Transverse colon (tissue), 3 donors: ENCODE results near the gene PROX2.

Experiments
- CTCF ChIP-seq, 5 experiments: fragments of 200-600 bp in 3 of 5; fragments of 450-650 bp in 2 of 5; sonication (generic) in 3 of 5; IDR thresholded peaks; 1 replicate in 2 of 5; 2 replicates in 3 of 5; pipeline ENCODE4 v1.5.1; 2016 to 2017; ENCODE audit warnings: antibody characterized with exemption in 5 of 5, inconsistent platforms in 3 of 5, mild to moderate bottlenecking in 2 of 5, moderate library complexity in 1 of 5
- POLR2A ChIP-seq: fragments of 450-650 bp; IDR thresholded peaks from one replicate; pipeline ENCODE4 v1.6.1; 2016; ENCODE audit warnings: antibody characterized with exemption, mild to moderate bottlenecking, moderate library complexity

GRCh38 chr14:74853581-74853980 lies 22.4 kb downstream of the PROX2 start:
- TF ChIP-seq CTCF (IDR thresholded peaks at IDR 0.05) = no peak
- no peak for TF ChIP-seq POLR2A
